Measurements from ENCODE around the gene CTH.

DNA sequence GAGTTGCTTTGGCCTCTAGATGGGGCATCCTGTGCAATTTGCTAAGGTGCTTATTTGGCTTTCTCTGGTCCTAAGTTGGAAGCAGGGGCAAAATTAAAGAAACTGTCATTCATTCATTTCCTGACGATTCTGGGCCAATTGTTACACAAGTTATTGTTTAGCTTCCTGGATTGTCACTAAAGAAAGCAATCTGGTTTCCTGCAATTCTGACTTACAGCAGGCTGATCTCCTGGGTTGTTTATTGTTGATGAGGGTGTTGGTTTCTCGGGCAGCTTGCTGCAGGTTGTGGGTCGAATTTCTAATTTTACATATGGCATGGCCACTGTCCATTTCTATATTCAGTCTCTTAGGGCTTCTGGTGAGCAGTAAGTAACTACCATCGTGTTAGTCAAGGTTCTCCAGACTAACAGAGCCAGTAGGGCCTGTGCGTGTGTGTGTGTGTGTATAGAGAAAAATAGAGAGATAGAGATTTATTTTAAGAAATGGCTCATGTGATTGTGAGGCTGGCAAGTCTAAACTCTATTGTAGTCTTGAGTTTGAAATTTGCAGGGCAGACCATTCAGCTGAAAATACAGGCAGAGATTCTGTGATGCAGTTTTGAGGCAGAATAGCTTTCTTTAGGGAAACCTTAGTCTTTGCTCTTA lies 30.4 kb downstream of the CTH start:
- TF ChIP-seq, protein P1, sequence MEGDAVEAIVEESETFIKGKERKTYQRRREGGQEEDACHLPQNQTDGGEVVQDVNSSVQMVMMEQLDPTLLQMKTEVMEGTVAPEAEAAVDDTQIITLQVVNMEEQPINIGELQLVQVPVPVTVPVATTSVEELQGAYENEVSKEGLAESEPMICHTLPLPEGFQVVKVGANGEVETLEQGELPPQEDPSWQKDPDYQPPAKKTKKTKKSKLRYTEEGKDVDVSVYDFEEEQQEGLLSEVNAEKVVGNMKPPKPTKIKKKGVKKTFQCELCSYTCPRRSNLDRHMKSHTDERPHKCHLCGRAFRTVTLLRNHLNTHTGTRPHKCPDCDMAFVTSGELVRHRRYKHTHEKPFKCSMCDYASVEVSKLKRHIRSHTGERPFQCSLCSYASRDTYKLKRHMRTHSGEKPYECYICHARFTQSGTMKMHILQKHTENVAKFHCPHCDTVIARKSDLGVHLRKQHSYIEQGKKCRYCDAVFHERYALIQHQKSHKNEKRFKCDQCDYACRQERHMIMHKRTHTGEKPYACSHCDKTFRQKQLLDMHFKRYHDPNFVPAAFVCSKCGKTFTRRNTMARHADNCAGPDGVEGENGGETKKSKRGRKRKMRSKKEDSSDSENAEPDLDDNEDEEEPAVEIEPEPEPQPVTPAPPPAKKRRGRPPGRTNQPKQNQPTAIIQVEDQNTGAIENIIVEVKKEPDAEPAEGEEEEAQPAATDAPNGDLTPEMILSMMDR (IDR thresholded peaks at IDR 0.05; ENCODE audit: low read depth, low read length, poor library complexity, severe bottlenecking) = no peak
- TF ChIP-seq EZH2phosphoT487 (IDR thresholded peaks at IDR 0.05; ENCODE audit: borderline replicate concordance, low read length) = no peak

Measured in DOHH2 (cell line).